ENCODE data around the gene ALG12.

Gene ALG12

DNA sequence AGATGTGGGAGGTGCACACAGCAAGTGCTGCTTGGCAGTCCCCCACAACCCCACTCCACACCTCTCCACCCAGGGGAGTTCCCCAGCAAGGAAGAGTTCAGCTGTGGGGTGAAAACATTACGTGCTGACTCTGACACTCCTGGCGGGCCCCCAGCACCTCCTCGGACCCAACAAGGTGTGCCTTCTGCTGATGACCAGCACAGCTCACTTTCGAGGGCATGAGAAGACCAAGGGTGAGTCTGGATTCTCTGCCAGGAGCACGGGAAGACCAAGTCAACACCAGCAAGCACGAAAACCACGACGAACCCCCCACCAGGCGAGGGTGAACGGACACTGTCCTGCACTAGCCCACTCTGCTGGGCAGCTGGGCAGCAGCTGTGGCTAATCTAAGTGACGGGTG, 1.4 kb downstream of the ALG12 start:
- in situ Hi-C loops (cut with HindIII; ENCODE audit: low sequenced_read_pairs), result loop anchor here (10.0 kb wide), 1 partner anchor 122 kb away; no protein-coding TSS in a partner anchor

DNA sequence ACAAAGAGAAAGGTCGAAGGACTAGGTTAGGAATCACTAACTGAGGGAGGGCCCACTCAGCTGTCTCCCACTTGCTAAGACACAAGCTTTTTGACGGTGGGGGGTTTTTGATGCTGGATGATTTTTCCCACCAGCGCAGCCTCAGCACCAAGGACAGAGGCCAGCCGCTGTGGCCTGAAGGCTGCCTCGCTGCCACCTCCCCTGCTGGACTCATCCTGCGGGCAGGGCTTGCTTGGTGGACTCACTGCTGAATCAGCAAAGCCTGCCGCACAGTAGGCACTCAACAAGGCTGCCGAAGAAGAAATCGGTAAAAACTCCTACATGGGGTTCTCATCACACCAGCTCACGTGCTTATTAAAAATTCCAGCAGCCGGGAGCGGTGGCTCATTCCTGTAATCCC, 2.6 kb downstream of the ALG12 start:
- in situ Hi-C loops (cut with HindIII; ENCODE audit: low sequenced_read_pairs), result loop anchor here (10.0 kb wide), 1 partner anchor 121 kb away; no protein-coding TSS in a partner anchor

- in situ Hi-C loops (cut with HindIII; ENCODE audit: low sequenced_read_pairs), result loop anchor here (10.0 kb wide), 1 partner anchor 119 kb away; no protein-coding TSS in a partner anchor
Measured at GRCh38 chr22:49914256-49914655, 4.0 kb downstream of the ALG12 start.

GRCh38 chr22:49913446-49913845, 4.8 kb downstream of the ALG12 start:
- in situ Hi-C loops (cut with HindIII; ENCODE audit: low sequenced_read_pairs), result loop anchor here (10.0 kb wide), 1 partner anchor 119 kb away; no protein-coding TSS in a partner anchor

GRCh38 chr22:49913026-49913425, 5.2 kb downstream of the ALG12 start:
- in situ Hi-C loops (cut with HindIII; ENCODE audit: low sequenced_read_pairs), result loop anchor here (10.0 kb wide), 1 partner anchor 118 kb away; no protein-coding TSS in a partner anchor

- in situ Hi-C loops (cut with HindIII; ENCODE audit: low sequenced_read_pairs), result loop anchor here (10.0 kb wide), 1 partner anchor 117 kb away; no protein-coding TSS in a partner anchor
Measured at GRCh38 chr22:49911881-49912625, 6.2 kb downstream of the ALG12 start.

- in situ Hi-C loops (cut with HindIII; ENCODE audit: low sequenced_read_pairs), result loop anchor here (10.0 kb wide), 1 partner anchor 116 kb away; no protein-coding TSS in a partner anchor
Measured at GRCh38 chr22:49910229-49911155, 7.7 kb downstream of the ALG12 start.

DNA sequence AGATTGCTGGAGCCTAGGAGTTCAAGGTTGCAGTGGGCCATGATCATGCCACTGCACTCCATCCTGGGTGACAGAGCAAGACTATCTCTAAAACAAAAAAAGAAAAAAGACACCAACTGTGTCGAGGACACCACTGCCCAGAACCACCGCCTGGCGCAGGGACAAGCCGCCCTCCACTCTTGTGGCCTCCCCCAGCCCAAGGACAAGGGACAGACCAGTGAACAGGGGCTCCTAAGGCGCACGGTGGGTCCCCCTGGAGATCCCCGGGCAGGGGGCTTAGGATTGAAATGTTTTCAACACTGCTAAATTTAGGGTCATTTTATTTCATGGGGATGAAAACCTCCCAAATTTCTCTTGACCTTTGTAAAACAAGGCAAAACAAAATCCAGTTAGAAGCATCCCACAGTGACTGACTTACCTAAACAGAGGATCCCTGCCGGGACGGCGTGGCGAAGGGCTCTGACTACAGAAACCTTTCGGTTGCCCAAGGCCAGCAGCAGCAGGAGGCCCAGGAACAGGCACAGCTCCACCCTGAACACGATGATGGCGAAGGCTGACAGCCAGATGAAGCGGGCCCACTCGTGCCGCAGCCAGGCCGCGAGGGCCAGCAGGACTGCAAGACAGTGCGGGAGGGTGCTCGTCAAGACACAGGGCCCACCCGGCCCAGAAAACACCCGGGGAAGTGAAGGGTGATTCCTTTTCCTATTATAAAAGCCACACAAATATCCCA, 8.6 kb downstream of the ALG12 start:
- in situ Hi-C loops (cut with HindIII; ENCODE audit: low sequenced_read_pairs), result loop anchor here (10.0 kb wide), 1 partner anchor 115 kb away; no protein-coding TSS in a partner anchor

DNA sequence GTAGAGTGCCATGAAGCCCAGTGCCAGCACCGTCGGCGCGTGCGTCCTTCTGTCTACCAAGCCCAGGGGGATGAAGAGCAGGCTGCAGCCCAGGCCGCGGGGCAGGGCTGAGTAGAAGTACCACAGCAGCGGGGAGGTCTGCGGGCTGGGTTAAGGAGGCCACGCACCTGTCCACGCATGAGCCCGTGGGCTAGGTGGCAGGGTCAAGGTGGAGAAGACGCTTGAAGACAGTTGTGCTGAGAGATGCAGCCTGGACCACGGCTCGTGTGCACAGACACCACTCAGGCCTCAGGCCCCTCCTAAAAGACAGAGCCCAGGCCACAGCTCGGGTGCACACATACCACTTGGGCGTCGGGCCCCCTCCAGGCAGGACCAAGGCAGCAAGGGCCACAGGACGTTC, 10.4 kb downstream of the ALG12 start:
- in situ Hi-C loops (cut with HindIII; ENCODE audit: low sequenced_read_pairs), result no loop called here

GRCh38 chr22:49906799-49907290, 11.4 kb downstream of the ALG12 start:
- in situ Hi-C loops (cut with HindIII; ENCODE audit: low sequenced_read_pairs), result no loop called here

DNA sequence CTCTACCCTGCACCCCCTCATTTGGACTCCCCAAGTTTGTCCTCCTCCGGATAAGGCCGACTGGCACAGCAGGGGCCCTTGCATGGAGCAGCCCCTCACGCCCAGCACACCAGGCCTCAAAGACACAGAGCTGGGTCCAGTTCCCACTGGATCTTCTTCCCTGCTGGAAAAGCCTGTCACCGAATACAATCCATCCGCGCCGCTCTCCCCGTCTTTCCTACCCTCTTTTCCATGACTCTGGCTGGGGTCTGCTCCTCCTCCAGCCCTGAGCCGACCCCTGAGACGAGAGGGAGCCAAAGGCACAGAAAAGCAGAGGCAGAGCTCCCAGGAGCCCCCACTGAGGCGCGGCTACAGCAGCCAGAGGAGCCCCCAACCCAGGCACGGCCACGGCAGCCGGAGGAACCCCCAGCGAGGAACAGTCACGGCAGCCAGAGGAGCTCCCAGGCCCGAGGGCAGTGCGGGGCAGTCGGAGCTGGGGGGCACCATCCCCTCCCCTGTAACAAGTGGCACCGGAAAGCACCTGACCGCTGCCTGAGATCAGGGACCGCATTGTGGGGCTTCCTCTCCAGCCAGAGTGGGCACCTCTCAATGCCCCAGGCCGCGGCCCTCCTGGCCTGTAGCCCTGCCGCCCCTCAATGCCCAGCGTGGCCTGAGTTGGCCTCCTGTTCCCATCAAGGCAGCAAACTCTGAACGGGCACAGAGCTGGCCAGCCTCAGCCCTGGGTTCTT, 12.0 kb downstream of the ALG12 start:
- in situ Hi-C loops (cut with HindIII; ENCODE audit: low sequenced_read_pairs), result no loop called here

GRCh38 chr22:49905465-49905864, 12.8 kb downstream of the ALG12 start:
- in situ Hi-C loops (cut with HindIII; ENCODE audit: low sequenced_read_pairs), result no loop called here

GRCh38 chr22:49904040-49904369, 14.2 kb downstream of the ALG12 start:
- in situ Hi-C loops (cut with HindIII; ENCODE audit: low sequenced_read_pairs), result no loop called here

- in situ Hi-C loops (cut with HindIII; ENCODE audit: low sequenced_read_pairs), result no loop called here
Measured at GRCh38 chr22:49903322-49904039, 14.8 kb downstream of the ALG12 start.

GRCh38 chr22:49901457-49901856, 16.8 kb downstream of the ALG12 start:
- in situ Hi-C loops (cut with HindIII; ENCODE audit: low sequenced_read_pairs), result no loop called here

DNA sequence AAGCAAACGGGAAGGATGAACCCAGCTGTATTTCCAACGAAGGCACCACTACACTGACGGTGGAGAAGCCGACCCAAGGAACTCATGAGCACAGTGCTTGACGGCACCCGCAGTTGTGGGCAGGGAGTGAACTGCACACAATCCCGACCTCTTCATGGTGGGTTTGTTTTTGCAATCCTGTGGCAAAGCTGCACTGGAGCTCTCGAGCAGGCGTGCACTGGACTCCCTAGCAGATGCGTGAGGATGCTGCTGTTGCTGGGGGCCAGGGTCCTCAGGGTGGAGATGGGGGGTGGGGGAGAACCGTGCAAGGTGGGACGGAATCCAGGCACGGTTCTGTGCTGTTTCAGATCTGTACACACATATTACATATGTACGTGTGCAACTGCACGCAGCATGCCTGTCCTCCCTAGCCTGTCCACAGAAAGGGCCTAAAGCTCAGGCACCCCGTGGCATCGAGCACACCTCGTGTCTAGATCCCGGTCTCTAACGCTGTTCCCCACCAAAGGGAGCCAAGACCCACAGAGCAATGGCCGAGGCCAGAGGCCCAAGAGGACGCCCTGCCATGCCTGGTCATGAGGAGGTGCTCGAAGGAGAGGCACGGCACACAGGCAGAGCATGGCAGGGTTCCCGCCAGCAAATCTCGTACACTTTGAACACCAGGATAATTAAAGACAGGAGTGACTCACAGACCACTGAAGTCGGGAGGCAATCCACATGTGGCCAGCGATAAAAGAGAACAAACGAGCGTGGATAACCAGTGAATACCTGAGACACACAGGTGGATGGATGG, 17.6 kb downstream of the ALG12 start:
- in situ Hi-C loops (cut with HindIII; ENCODE audit: low sequenced_read_pairs), result no loop called here

DNA sequence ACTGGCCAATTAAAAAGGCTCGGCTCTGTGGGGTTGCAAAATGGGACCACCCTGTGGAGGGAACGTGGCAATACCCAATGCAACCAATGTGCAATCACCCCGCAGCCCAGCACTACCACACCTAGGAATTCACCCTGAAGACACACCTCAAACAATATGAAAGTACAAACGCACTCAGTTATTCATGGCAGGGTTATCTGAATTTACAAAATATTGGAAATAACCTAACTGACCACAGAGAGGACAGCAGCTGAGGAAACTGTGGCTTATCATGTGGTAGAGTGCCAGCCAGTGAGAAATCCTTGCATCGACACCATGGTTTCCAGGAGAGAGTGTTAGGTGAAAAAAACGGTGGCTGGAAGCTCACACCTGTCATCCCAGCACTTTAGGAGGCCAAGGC, 18.7 kb downstream of the ALG12 start:
- in situ Hi-C loops (cut with HindIII; ENCODE audit: low sequenced_read_pairs), result no loop called here

DNA sequence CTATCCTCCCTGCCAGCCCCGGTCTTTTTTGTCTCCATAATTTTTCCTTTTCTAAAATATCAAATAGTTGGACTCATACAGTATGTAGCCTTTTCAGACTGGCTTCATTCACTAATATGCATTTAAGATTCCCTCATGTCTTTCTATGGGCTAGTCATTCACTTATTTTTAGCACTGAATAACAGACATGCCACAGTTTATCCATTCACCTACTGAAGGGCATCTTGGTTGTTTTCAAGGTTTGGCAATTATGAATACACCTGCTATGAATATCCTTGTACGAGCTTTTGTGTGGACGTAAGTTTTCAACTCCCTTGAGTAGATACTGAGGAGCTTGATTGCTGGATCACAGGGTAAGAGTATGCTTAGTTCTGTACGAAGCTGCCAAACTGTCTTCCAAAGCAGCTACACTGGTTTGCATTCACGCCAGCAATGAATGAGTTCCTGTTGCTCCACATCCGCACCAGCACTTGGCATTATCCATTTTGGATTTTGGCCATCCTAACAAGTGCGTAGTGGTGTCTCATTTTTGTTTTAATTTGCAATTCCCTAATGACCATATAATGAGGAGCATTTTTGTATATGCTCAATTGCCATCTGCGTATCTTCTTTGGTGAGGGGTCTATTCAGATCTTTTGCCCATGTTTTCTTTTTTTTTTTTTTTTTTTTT, 21.1 kb downstream of the ALG12 start:
- in situ Hi-C loops (cut with HindIII; ENCODE audit: low sequenced_read_pairs), result no loop called here

Measured in endothelial cell of hepatic sinusoid (primary cell).